Endothelial cell of umbilical vein (primary cell): Measurements from ENCODE around the gene KNCN.

Source experiments
- EZH2 ChIP-seq: IDR thresholded peaks from 2 replicates; pipeline ENCODE4 v1.6.1; 2012; ENCODE audit warnings: borderline replicate concordance, low read depth, mild to moderate bottlenecking, moderate library complexity, low read length, inconsistent platforms; ENCODE audit not compliant: severe bottlenecking
- MYC ChIP-seq: IDR thresholded peaks from one replicate; pipeline ENCODE4 v1.6.1; 2011; ENCODE audit warnings: mild to moderate bottlenecking, low read depth, low read length
- POLR2A ChIP-seq: IDR thresholded peaks from 2 replicates; pipeline ENCODE4 v1.6.1; 2012; ENCODE audit warnings: low read depth, mild to moderate bottlenecking, control low read depth, low read length
- POLR2AphosphoS5 ChIP-seq: IDR thresholded peaks from 2 replicates; pipeline ENCODE4 v1.6.1; 2012; ENCODE audit warnings: low read depth, mild to moderate bottlenecking, control low read depth, low read length, moderate library complexity; ENCODE audit not compliant: insufficient read depth
- TF ChIP-seq, protein P1 (sequence below): IDR thresholded peaks from 2 replicates; pipeline ENCODE4 v1.6.1; 2011; ENCODE audit not compliant: insufficient read depth, insufficient read length

DNA sequence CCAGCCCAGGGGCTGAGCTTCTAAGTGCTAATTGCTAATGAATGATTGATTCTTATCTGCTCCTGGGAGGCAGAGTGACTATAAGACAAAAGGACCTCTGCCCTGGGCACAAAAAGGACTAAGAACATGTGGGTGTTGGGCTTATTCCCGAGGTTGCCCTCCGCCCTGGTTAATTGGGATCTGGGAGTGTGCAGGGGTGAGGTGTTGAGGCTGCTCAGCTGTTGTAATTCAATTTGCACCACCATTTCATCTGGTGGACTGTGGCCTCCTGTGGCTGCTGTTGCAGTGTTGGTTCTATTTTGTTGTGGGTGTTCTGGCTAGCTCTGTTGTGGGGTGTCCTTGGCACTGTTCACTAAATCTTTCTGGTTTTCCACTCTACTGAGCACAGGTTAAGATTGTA is 13.3 kb downstream of the KNCN start:
- TF ChIP-seq POLR2AphosphoS5 (no peak), MYC (no peak), POLR2A (no peak), EZH2 (no peak)
- TF ChIP-seq, protein P1, sequence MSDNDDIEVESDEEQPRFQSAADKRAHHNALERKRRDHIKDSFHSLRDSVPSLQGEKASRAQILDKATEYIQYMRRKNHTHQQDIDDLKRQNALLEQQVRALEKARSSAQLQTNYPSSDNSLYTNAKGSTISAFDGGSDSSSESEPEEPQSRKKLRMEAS = no peak
